GM12801 (cell line): ENCODE results near the gene HDDC2.

Source experiments
- CTCF ChIP-seq: IDR thresholded peaks from one replicate; pipeline ENCODE4 v1.5.1; 2011; ENCODE audit warnings: control low read depth; ENCODE audit not compliant: insufficient read length; ENCODE audit errors: extremely low read depth

HDDC2 gene

GRCh38 chr6:125245109-125245508 is 56.7 kb downstream of the HDDC2 start:
- no peak for TF ChIP-seq CTCF

GRCh38 chr6:125237764-125238163 is 64.0 kb downstream of the HDDC2 start:
- TF ChIP-seq CTCF = no peak

- TF ChIP-seq CTCF = no peak
Measured at GRCh38 chr6:125236536-125237327, 65.0 kb downstream of the HDDC2 start.

- no peak for TF ChIP-seq CTCF
Measured at GRCh38 chr6:125233202-125233601, 68.6 kb downstream of the HDDC2 start.

- no peak for TF ChIP-seq CTCF
Measured at GRCh38 chr6:125232466-125232865, 69.3 kb downstream of the HDDC2 start.

- no peak for TF ChIP-seq CTCF
Measured at GRCh38 chr6:125231574-125232343, 70.0 kb downstream of the HDDC2 start.

GRCh38 chr6:125231133-125231532 is 70.6 kb downstream of the HDDC2 start:
- TF ChIP-seq CTCF = no peak
